ENCODE results near the gene ZNF227. TPM values are rescaled to one million over a fixed set of nuclear protein-coding genes. Genes with fewer than 3 reads are reported as not detected.
"Not testable (repeated sequence)": the region's sequence is repeated elsewhere in the genome, so short reads cannot be mapped to it uniquely, and the experiment has no call there.

ZNF227 gene
- total RNA-seq, 2 experiments from 2014 or later = 16.8 to 18.5 TPM

DNA sequence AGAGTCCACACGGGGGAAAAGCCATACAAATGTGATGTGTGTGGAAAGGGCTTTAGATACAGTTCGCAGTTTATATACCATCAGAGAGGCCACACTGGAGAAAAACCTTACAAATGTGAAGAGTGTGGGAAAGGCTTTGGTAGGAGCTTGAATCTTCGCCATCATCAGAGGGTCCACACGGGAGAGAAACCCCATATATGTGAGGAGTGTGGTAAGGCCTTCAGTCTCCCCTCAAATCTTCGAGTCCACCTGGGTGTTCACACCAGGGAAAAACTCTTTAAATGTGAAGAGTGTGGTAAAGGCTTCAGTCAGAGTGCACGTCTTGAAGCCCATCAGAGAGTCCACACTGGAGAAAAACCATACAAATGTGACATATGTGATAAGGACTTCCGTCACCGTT lies 24.1 kb downstream of the ZNF227 start:
- no peak for DNase-seq (ENCODE audit: low spot score)
- Histone ChIP-seq H3K9me3 (ENCODE audit: low read length) (no peaks in the 10 kb centered on the region), H3K27ac (ENCODE audit: low read depth, low read length, poor library complexity, severe bottlenecking) (no peak overlapping the region), H3K4me2 (ENCODE audit: low read length) (no peak overlapping the region), H3K4me1 (ENCODE audit: insufficient read depth, low read length, poor library complexity, severe bottlenecking) (no peaks in the 10 kb centered on the region), H2AFZ (ENCODE audit: low read length) (no peak overlapping the region), H3K36me3 (ENCODE audit: insufficient read depth, low read length) (peaks cover 59% of the 10 kb centered on the region), H3K79me2 (ENCODE audit: insufficient read depth, low read depth, low read length) (no peaks in the 10 kb centered on the region), H3K9me2 (ENCODE audit: insufficient read depth, low read length) (no peaks in the 10 kb centered on the region), H3K4me3 (ENCODE audit: low read depth, low read length, poor library complexity, severe bottlenecking) (no peak overlapping the region), H4K20me1 (ENCODE audit: insufficient read depth, low read length) (no peaks in the 10 kb centered on the region)
- POLR2A ChIA-PET = no interaction called here
- BruUV-seq (replicated peaks) = no TSS peak
- intact Hi-C loops (cut with micrococcal nuclease; ENCODE audit: unreplicated experiment) = no loop called here
- CTCF ChIA-PET (ENCODE audit: unreplicated experiment) = no interaction called here
- TF ChIP-seq CTCF (conservative IDR thresholded peaks at IDR 0.05; ENCODE audit: low read length) (no peak), EZH2phosphoT487 (IDR thresholded peaks at IDR 0.05; ENCODE audit: borderline replicate concordance, low read depth, low read length) (no peak)

GRCh38 chr19:44252332-44252731 lies 40.0 kb downstream of the ZNF227 start:
- H3K9me2 ChIP-seq (ENCODE audit: insufficient read depth, low read length); intact Hi-C loops (cut with micrococcal nuclease; ENCODE audit: unreplicated experiment); POLR2A ChIA-PET; H3K36me3 ChIP-seq (ENCODE audit: insufficient read depth, low read length); H3K4me2 ChIP-seq (ENCODE audit: low read length); H2AFZ ChIP-seq (ENCODE audit: low read length); H3K79me2 ChIP-seq (ENCODE audit: insufficient read depth, low read depth, low read length); CTCF ChIA-PET (ENCODE audit: unreplicated experiment); H4K20me1 ChIP-seq (ENCODE audit: insufficient read depth, low read length); H3K9me3 ChIP-seq (ENCODE audit: low read length); BruUV-seq (replicated peaks); H3K27ac ChIP-seq (ENCODE audit: low read depth, low read length, poor library complexity, severe bottlenecking); H3K4me1 ChIP-seq (ENCODE audit: insufficient read depth, low read length, poor library complexity, severe bottlenecking); H3K4me3 ChIP-seq (ENCODE audit: low read depth, low read length, poor library complexity, severe bottlenecking); DNase-seq (ENCODE audit: low spot score): not testable (repeated sequence)

GRCh38 chr19:44253392-44253791 lies 41.1 kb downstream of the ZNF227 start:
- intact Hi-C loops (cut with micrococcal nuclease; ENCODE audit: unreplicated experiment); BruUV-seq (replicated peaks); CTCF ChIA-PET (ENCODE audit: unreplicated experiment); H3K4me3 ChIP-seq (ENCODE audit: low read depth, low read length, poor library complexity, severe bottlenecking); H3K27ac ChIP-seq (ENCODE audit: low read depth, low read length, poor library complexity, severe bottlenecking); H3K4me2 ChIP-seq (ENCODE audit: low read length); POLR2A ChIA-PET; H2AFZ ChIP-seq (ENCODE audit: low read length); H3K9me2 ChIP-seq (ENCODE audit: insufficient read depth, low read length); H3K36me3 ChIP-seq (ENCODE audit: insufficient read depth, low read length); H3K79me2 ChIP-seq (ENCODE audit: insufficient read depth, low read depth, low read length); H3K9me3 ChIP-seq (ENCODE audit: low read length); H3K4me1 ChIP-seq (ENCODE audit: insufficient read depth, low read length, poor library complexity, severe bottlenecking); DNase-seq (ENCODE audit: low spot score); H4K20me1 ChIP-seq (ENCODE audit: insufficient read depth, low read length): not testable (repeated sequence)

DNA sequence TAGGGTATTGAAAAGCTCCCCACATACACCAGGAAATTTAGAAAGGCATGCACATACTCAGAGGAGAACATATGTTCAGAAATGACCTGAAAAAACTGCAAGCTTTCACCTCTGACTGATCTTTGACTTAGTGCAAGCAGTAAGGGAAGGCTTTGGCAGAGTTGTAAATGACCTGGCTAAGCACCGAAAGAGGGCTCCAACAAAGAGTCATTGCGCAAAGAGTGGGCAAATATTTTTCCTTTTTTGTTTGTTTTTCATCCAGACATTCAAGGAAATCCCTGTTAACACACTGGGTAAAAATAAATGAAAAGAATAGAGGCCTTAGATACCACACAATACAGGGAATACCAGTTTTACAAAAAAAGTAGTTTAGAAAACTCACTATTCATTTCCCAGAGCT lies 42.2 kb downstream of the ZNF227 start:
- CTCF ChIA-PET (ENCODE audit: unreplicated experiment) = no interaction called here
- Histone ChIP-seq H3K9me3 (ENCODE audit: low read length) (no peaks in the 10 kb centered on the region), H3K4me2 (ENCODE audit: low read length) (no peak overlapping the region), H2AFZ (ENCODE audit: low read length) (no peak overlapping the region), H3K36me3 (ENCODE audit: insufficient read depth, low read length) (no peaks in the 10 kb centered on the region), H3K9me2 (ENCODE audit: insufficient read depth, low read length) (no peaks in the 10 kb centered on the region), H3K27ac (ENCODE audit: low read depth, low read length, poor library complexity, severe bottlenecking) (no peak overlapping the region), H3K4me3 (ENCODE audit: low read depth, low read length, poor library complexity, severe bottlenecking) (no peak overlapping the region), H4K20me1 (ENCODE audit: insufficient read depth, low read length) (no peaks in the 10 kb centered on the region), H3K79me2 (ENCODE audit: insufficient read depth, low read depth, low read length) (no peaks in the 10 kb centered on the region), H3K4me1 (ENCODE audit: insufficient read depth, low read length, poor library complexity, severe bottlenecking) (no peaks in the 10 kb centered on the region)
- intact Hi-C loops (cut with micrococcal nuclease; ENCODE audit: unreplicated experiment) = no loop called here
- POLR2A ChIA-PET = no interaction called here
- TF ChIP-seq EZH2phosphoT487 (IDR thresholded peaks at IDR 0.05; ENCODE audit: borderline replicate concordance, low read depth, low read length) = no peak
- no peak for TF ChIP-seq CTCF (conservative IDR thresholded peaks at IDR 0.05; ENCODE audit: low read length)
- no TSS peak for BruUV-seq (replicated peaks)
- no peak for DNase-seq (ENCODE audit: low spot score)
